Activated CD8-positive, alpha-beta T cell treated with anti-CD3 and anti-CD28 coated beads for 36 hours (primary cell): ENCODE data around the gene GDF15. TPM values are rescaled to one million over a fixed set of nuclear protein-coding genes. Genes with fewer than 3 reads are reported as not detected.
A peak's percentile ranks its signal among the peaks of the same experiment; 100 is the strongest.

Source experiments
- ATAC-seq: fragments of 200-7000 bp; cut with Tn5 transposase; one replicate; pipeline ENCODE4 v1.10.0; 2021; ENCODE audit warnings: mild to moderate bottlenecking, moderate library complexity
- CTCF ChIA-PET: fragments of 350-600 bp; sonication (Branson Sonifier 250); formaldehyde crosslinking; loops from one replicate; lab custom pipeline; 2021; ENCODE audit warnings: antibody characterized with exemption; lab: Charles Lee
- POLR2A ChIA-PET: fragments of 350-600 bp; sonication (Branson Sonifier 250); formaldehyde crosslinking; loops from one replicate; lab custom pipeline; 2021; ENCODE audit warnings: antibody characterized with exemption; lab: Charles Lee
- DNase-seq: peaks from one replicate; pipeline ENCODE4 v3.0.0-alpha.2; 2020
- H3K27ac Mint-ChIP-seq: one replicate; pipeline ENCODE4 v1.8.0; 2021; ENCODE audit warnings: mild to moderate bottlenecking, mixed read lengths
- H3K27me3 Mint-ChIP-seq: one replicate; pipeline ENCODE4 v1.8.0; 2021; ENCODE audit warnings: mixed read lengths
- H3K36me3 Mint-ChIP-seq: one replicate; pipeline ENCODE4 v1.8.0; 2021; ENCODE audit warnings: low read depth, mixed read lengths
- H3K4me1 Mint-ChIP-seq: one replicate; pipeline ENCODE4 v1.8.0; 2021; ENCODE audit warnings: low read depth, mixed read lengths
- H3K4me3 Mint-ChIP-seq: one replicate; pipeline ENCODE4 v1.8.0; 2021; ENCODE audit warnings: mild to moderate bottlenecking, moderate library complexity, mixed read lengths
- H3K9me3 Mint-ChIP-seq: one replicate; pipeline ENCODE4 v1.8.0; 2021; ENCODE audit warnings: mixed read lengths
- CTCF ChIP-seq: fragments of 200-600 bp; IDR thresholded peaks from one replicate; pipeline ENCODE4 v1.8.0; 2022; ENCODE audit warnings: antibody characterized with exemption, mild to moderate bottlenecking
- intact Hi-C: fragments of 100-400 bp; cut with micrococcal nuclease; formaldehyde crosslinking; loops from one replicate; pipeline ENCODE4 v1.10.0; 2022
- total RNA-seq, 2 experiments: library from RNA; stranded (reverse); gene quantifications; one replicate each; pipeline ENCODE4 v1.2.3, GENCODE V29; 2021

GDF15 gene
- not detected for total RNA-seq

GRCh38 chr19:18385675-18386542 is at the start of gene GDF15:
GDF15 (plus strand) TSS chr19:18386158; CDS start chr19:18386190, 32 bp downstream.
- H3K9me3 Mint-ChIP-seq = no peaks in the 10 kb centered on the region
- CTCF ChIA-PET = interaction anchor here (0.5 to 6.7 kb wide), 9 partner anchors 8 to 55 kb away, joined by 3 to 181 read pairs (median 3); partner anchors contain the start of gene SSBP4
- H3K27me3 Mint-ChIP-seq = peaks cover 41% of the 10 kb centered on the region
- intact Hi-C loops = no loop called here
- POLR2A ChIA-PET = no interaction called here
- peaks cover 6% of the 10 kb centered on the region for H3K4me1 Mint-ChIP-seq
- peak; percentile 52 for DNase-seq
- H3K27ac Mint-ChIP-seq = no peak within 1 kb of the TSS
- no peak within 1 kb of the TSS for H3K4me3 Mint-ChIP-seq
- no peaks in the 10 kb centered on the region for H3K36me3 Mint-ChIP-seq
- peak; percentile 71 for TF ChIP-seq CTCF
- no peak for ATAC-seq

- DNase-seq (no peak), ATAC-seq (no peak)
- H3K4me3 Mint-ChIP-seq = peak overlapping the region; percentile 14
- ChIA-PET CTCF (interaction anchor here (0.8 to 4.3 kb wide), 12 partner anchors 9 to 134 kb away, joined by 3 to 57 read pairs (median 5); partner anchors contain the start of gene IQCN), POLR2A (interaction anchor here (0.6 to 2.2 kb wide), 7 partner anchors 10 to 335 kb away, joined by 3 to 6 read pairs (median 4); partner anchors contain the start of gene IQCN)
- no peaks in the 10 kb centered on the region for H3K36me3 Mint-ChIP-seq
- no peaks in the 10 kb centered on the region for H3K9me3 Mint-ChIP-seq
- H3K27me3 Mint-ChIP-seq = no peaks in the 10 kb centered on the region
- TF ChIP-seq CTCF = no peak
- peaks cover 16% of the 10 kb centered on the region for H3K4me1 Mint-ChIP-seq
- no peak overlapping the region for H3K27ac Mint-ChIP-seq
- intact Hi-C loops = no loop called here
Measured at GRCh38 chr19:18338541-18338940, 47.4 kb upstream of the GDF15 start.

GRCh38 chr19:18339723-18340122 is 46.2 kb upstream of the GDF15 start:
- no peaks in the 10 kb centered on the region for H3K9me3 Mint-ChIP-seq
- ChIA-PET POLR2A (interaction anchor here (0.6 to 2.2 kb wide), 7 partner anchors 11 to 72 kb away, joined by 3 to 6 read pairs (median 3); partner anchors contain the start of gene IQCN), CTCF (interaction anchor here (0.7 to 4.3 kb wide), 15 partner anchors 10 to 181 kb away, joined by 3 to 57 read pairs (median 3); partner anchors contain the start of gene JUND)
- intact Hi-C loops = no loop called here
- no peaks in the 10 kb centered on the region for H3K27me3 Mint-ChIP-seq
- no peaks in the 10 kb centered on the region for H3K36me3 Mint-ChIP-seq
- H3K4me3 Mint-ChIP-seq = peak overlapping the region; percentile 70
- DNase-seq (no peak), ATAC-seq (no peak)
- H3K27ac Mint-ChIP-seq = peak overlapping the region; percentile 62
- peaks cover 16% of the 10 kb centered on the region for H3K4me1 Mint-ChIP-seq
- no peak for TF ChIP-seq CTCF

GRCh38 chr19:18340190-18340989 is 45.6 kb upstream of the GDF15 start, which contains the start of gene PGPEP1:
PGPEP1 (plus strand) TSS chr19:18340598; CDS start chr19:18340682, 84 bp downstream.
- peak within 1 kb of the TSS; percentile 70 for H3K4me3 Mint-ChIP-seq
- no peaks in the 10 kb centered on the region for H3K9me3 Mint-ChIP-seq
- DNase-seq = peak; percentile 63
- H3K27ac Mint-ChIP-seq = peak within 1 kb of the TSS; percentile 84
- peak; percentile 60 for ATAC-seq
- ChIA-PET CTCF (interaction anchor here (0.7 to 4.3 kb wide), 8 partner anchors 11 to 180 kb away, joined by 3 to 57 read pairs (median 8); no protein-coding TSS in a partner anchor), POLR2A (interaction anchor here (0.6 to 1.5 kb wide), 5 partner anchors 18 to 61 kb away, joined by 3 to 6 read pairs (median 3); no protein-coding TSS in a partner anchor)
- H3K36me3 Mint-ChIP-seq = peaks cover 1% of the 10 kb centered on the region
- TF ChIP-seq CTCF = no peak
- no peaks in the 10 kb centered on the region for H3K27me3 Mint-ChIP-seq
- intact Hi-C loops = no loop called here
- peaks cover 16% of the 10 kb centered on the region for H3K4me1 Mint-ChIP-seq
